Spinal cord (tissue), 10 donors: ENCODE measurements around the gene ZNF816. TPM values are rescaled to one million over a fixed set of nuclear protein-coding genes. Genes with fewer than 3 reads are reported as not detected.
A peak's percentile ranks its signal among the peaks of the same experiment; 100 is the strongest.

Experiments
- DNase-seq, 6 donors: peaks; one replicate each; pipeline versions ENCODE4 v3.0.0 to v3.0.0-alpha.2; 2013 to 2015; ENCODE audit warnings: low spot score in 6 of 6, low read depth in 4 of 6
- H3K27ac ChIP-seq: one replicate; pipeline ENCODE4 v1.5.1; 2013; ENCODE audit warnings: low read depth, low read length, control low read depth
- H3K27me3 ChIP-seq: one replicate; pipeline ENCODE4 v1.6.1; 2013; ENCODE audit warnings: low read length; ENCODE audit not compliant: control insufficient read depth, insufficient read depth
- H3K36me3 ChIP-seq: one replicate; pipeline ENCODE4 v1.6.1; 2013; ENCODE audit warnings: low read length; ENCODE audit not compliant: control insufficient read depth, insufficient read depth
- H3K4me1 ChIP-seq: one replicate; pipeline ENCODE4 v1.6.1; 2013; ENCODE audit warnings: low read length; ENCODE audit not compliant: control insufficient read depth, insufficient read depth
- H3K4me3 ChIP-seq: one replicate; pipeline ENCODE4 v1.5.1; 2013; ENCODE audit warnings: low read depth, low read length, control low read depth
- H3K9me3 ChIP-seq: one replicate; pipeline ENCODE4 v1.6.1; 2013; ENCODE audit warnings: low read length; ENCODE audit not compliant: control insufficient read depth, insufficient read depth
- WGBS: methylation state at CpG from one replicate; pipeline ENCODE4 v1.1.5; 2013; ENCODE audit warnings: missing lambda C conversion rate; ENCODE audit not compliant: insufficient coverage; 5-methylcytosine and 5-hydroxymethylcytosine counted together
- long read RNA-seq, 4 donors: transcript quantifications; one replicate each; lab custom pipeline, GENCODE V29; 2026
- polyA plus RNA-seq, 2 donors: library from polyadenylated mRNA; unstranded; fragments of 120-200 nt; gene quantifications; one replicate each; pipeline ENCODE4 v1.2.1, GENCODE V29; 2013; ENCODE audit not compliant: insufficient read length in 2 of 2
- total RNA-seq, 2 donors: library from RNA; depleted of rRNA in 1 of 2; stranded (reverse); fragments of 120-200 nt in 1 of 2; fragments of >200 nt in 1 of 2; gene quantifications; one replicate each; pipeline versions ENCODE4 v1.2.3 to v1.2.4, GENCODE V29; 2013 to 2014
- donor health status: healthy.

Gene ZNF816
- total RNA-seq (10 to 100 TPM; 12.0 to 13.6 TPM), polyA plus RNA-seq (1 to 10 TPM; 5.1 to 7.1 TPM)
- long read RNA-seq, donor 1, partial matches to known transcripts: 0 of 1 reads
- long read RNA-seq, donor 1, other reads (novel, unspliced or antisense): 0 of 1 reads
- long read RNA-seq, donor 2: 0 reads
- long read RNA-seq, donor 3: 0 reads
- long read RNA-seq, donor 4, partial matches to known transcripts: 0 of 4 reads
- long read RNA-seq, donor 4, other reads (novel, unspliced or antisense): 0 of 4 reads

GRCh38 chr19:52962394-52963246, at the start of gene ZNF816:
ZNF816 (minus strand) TSS chr19:52962881; CDS start chr19:52956089, 6,792 bp downstream.
- no peaks in the 10 kb centered on the region for H3K36me3 ChIP-seq
- peak within 1 kb of the TSS; percentile 81 for H3K27ac ChIP-seq
- no peaks in the 10 kb centered on the region for H3K27me3 ChIP-seq
- DNase-seq: peak; percentile 47 to 95 (median 78)
- H3K9me3 ChIP-seq: no peaks in the 10 kb centered on the region
- H3K4me1 ChIP-seq: peaks cover 12% of the 10 kb centered on the region
- peak within 1 kb of the TSS; percentile 74 for H3K4me3 ChIP-seq
- under 1% methylated on average over 54 of the region's 55 CpGs for WGBS

- DNase-seq: no peak
- Histone ChIP-seq H3K27ac (no peak overlapping the region), H3K36me3 (no peaks in the 10 kb centered on the region), H3K9me3 (no peaks in the 10 kb centered on the region), H3K4me1 (no peaks in the 10 kb centered on the region), H3K4me3 (no peak overlapping the region), H3K27me3 (no peaks in the 10 kb centered on the region)
- WGBS: 75% methylated on average over 1 of the region's 6 CpGs
Measured at GRCh38 chr19:53012006-53012405, 49.3 kb upstream of the ZNF816 start.

GRCh38 chr19:53010494-53010893, 47.8 kb upstream of the ZNF816 start:
- H3K9me3 ChIP-seq: no peaks in the 10 kb centered on the region
- no peak overlapping the region for H3K4me3 ChIP-seq
- H3K27ac ChIP-seq: no peak overlapping the region
- 31% methylated on average over 6 of the region's 9 CpGs for WGBS
- no peaks in the 10 kb centered on the region for H3K4me1 ChIP-seq
- H3K27me3 ChIP-seq: no peaks in the 10 kb centered on the region
- no peak for DNase-seq
- no peaks in the 10 kb centered on the region for H3K36me3 ChIP-seq

DNA sequence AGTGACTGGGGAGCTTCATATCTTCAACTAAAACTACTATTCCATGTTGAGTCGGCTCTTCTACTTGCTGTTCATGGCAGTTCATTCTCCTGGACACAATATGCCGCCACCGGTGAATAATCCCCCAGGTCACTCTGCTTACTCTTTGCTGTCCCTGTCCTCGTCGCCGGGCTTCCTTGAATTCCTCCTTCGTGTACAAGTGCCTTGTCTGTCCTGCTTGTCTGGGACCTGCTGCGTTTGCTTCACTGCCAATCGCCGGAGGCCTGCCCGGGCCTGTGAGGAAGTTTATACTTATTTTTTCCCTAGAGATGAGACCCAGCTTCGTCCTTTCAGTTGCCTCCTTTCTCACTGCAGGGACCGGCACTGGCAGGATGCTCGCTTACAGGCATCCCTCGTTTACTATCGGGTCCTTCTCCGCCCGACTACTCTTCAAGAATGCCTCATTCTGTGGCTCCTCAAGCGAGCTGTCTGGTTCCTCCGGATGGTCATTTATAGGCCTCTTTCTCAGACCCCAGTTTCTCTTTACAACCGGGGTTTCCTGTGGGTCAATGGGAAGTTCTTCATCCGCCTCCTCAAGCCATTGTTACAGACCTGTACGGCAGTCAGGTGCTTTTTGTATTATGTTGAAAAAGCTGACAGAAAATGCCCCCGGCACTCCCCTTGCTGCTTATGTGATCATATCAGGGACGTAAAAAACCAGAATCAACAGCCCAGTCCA, 45.5 kb upstream of the ZNF816 start:
- Histone ChIP-seq H3K4me3 (no peak overlapping the region), H3K27me3 (no peaks in the 10 kb centered on the region), H3K36me3 (no peaks in the 10 kb centered on the region), H3K9me3 (no peaks in the 10 kb centered on the region), H3K27ac (no peak overlapping the region), H3K4me1 (no peaks in the 10 kb centered on the region)
- no peak for DNase-seq
- 84% methylated on average over 18 of the region's 25 CpGs for WGBS

DNA sequence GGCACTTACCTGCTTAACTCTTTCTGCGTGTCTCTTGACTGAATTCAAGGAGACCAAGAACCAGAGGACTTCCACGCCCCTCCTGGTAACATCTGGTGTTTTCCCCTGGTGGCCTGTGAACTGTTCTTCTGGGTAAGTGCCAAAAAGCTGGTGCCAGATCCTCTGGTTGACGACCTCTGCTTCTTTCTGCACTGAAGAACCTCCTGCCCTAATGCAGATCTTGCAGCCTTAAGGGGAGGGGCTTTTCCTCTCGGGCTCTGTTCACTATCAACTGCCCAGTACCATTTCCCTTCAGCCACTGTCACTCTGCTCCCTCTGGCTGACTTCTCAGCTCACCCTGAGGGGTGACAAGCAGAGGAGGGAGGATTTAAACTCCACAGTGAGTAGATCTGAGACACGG, 44.9 kb upstream of the ZNF816 start:
- Histone ChIP-seq H3K27ac (no peak overlapping the region), H3K4me3 (no peak overlapping the region), H3K9me3 (no peaks in the 10 kb centered on the region), H3K27me3 (no peaks in the 10 kb centered on the region), H3K36me3 (no peaks in the 10 kb centered on the region), H3K4me1 (no peaks in the 10 kb centered on the region)
- DNase-seq: no peak
- 63% methylated on average over 4 of the region's 5 CpGs for WGBS

DNA sequence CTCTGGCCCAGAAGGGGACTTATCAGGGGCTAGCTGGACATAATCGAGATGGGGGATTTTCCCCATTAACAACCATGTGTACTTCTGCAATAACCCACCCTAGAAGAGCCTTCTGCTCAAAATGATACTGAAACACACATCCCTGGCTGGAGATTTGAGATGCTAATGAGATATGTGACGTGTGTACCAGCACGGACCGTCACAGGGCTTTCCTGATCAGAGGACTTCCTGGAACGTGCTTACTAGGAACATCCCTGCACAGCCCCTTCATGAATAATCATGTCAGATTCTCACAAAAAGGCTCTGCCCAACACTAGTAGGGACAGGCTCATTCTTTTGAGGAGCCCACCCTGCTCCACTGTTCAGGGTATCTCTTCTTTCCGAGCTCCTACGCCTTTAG, 44.5 kb upstream of the ZNF816 start:
- no peak overlapping the region for H3K27ac ChIP-seq
- H3K27me3 ChIP-seq: no peaks in the 10 kb centered on the region
- H3K4me1 ChIP-seq: no peaks in the 10 kb centered on the region
- no peak for DNase-seq
- H3K36me3 ChIP-seq: no peaks in the 10 kb centered on the region
- WGBS: 82% methylated on average over 6 of the region's 7 CpGs
- no peaks in the 10 kb centered on the region for H3K9me3 ChIP-seq
- H3K4me3 ChIP-seq: no peak overlapping the region

GRCh38 chr19:53004242-53004641, 41.6 kb upstream of the ZNF816 start:
- no peaks in the 10 kb centered on the region for H3K9me3 ChIP-seq
- DNase-seq: no peak
- H3K27ac ChIP-seq: no peak overlapping the region
- H3K27me3 ChIP-seq: no peaks in the 10 kb centered on the region
- no peaks in the 10 kb centered on the region for H3K36me3 ChIP-seq
- 59% methylated on average over 5 of the region's 5 CpGs for WGBS
- no peak overlapping the region for H3K4me3 ChIP-seq
- H3K4me1 ChIP-seq: no peaks in the 10 kb centered on the region

- H3K9me3 ChIP-seq: no peaks in the 10 kb centered on the region
- no peak for DNase-seq
- H3K27me3 ChIP-seq: no peaks in the 10 kb centered on the region
- 40% methylated on average over 1 of the region's 2 CpGs for WGBS
- no peak overlapping the region for H3K4me3 ChIP-seq
- no peaks in the 10 kb centered on the region for H3K4me1 ChIP-seq
- no peak overlapping the region for H3K27ac ChIP-seq
- H3K36me3 ChIP-seq: no peaks in the 10 kb centered on the region
Measured at GRCh38 chr19:53002479-53002878, 39.8 kb upstream of the ZNF816 start.

- peaks cover 14% of the 10 kb centered on the region for H3K4me1 ChIP-seq
- no peaks in the 10 kb centered on the region for H3K9me3 ChIP-seq
- WGBS: 55% methylated on average over 8 of the region's 9 CpGs
- no peaks in the 10 kb centered on the region for H3K36me3 ChIP-seq
- no peak for DNase-seq
- H3K27me3 ChIP-seq: no peaks in the 10 kb centered on the region
- H3K4me3 ChIP-seq: no peak overlapping the region
- H3K27ac ChIP-seq: no peak overlapping the region
Measured at GRCh38 chr19:52997975-52998374, 35.3 kb upstream of the ZNF816 start.
